B cell (primary cell): ENCODE results near the gene HDAC7.

Experiments used
- EZH2 ChIP-seq: IDR thresholded peaks from 2 replicates; pipeline ENCODE4 v1.6.1; 2012; ENCODE audit warnings: borderline replicate concordance, low read depth, mild to moderate bottlenecking, moderate library complexity, low read length; ENCODE audit not compliant: insufficient read depth, poor library complexity, severe bottlenecking
- TF ChIP-seq, protein P1 (sequence below): fragments of 200-600 bp; IDR thresholded peaks from one replicate; pipeline ENCODE4 v1.8.0; 2022; ENCODE audit warnings: antibody characterized with exemption, mild to moderate bottlenecking

GRCh38 chr12:47772094-47772660, 47.5 kb downstream of the HDAC7 start:
- TF ChIP-seq, protein P1, sequence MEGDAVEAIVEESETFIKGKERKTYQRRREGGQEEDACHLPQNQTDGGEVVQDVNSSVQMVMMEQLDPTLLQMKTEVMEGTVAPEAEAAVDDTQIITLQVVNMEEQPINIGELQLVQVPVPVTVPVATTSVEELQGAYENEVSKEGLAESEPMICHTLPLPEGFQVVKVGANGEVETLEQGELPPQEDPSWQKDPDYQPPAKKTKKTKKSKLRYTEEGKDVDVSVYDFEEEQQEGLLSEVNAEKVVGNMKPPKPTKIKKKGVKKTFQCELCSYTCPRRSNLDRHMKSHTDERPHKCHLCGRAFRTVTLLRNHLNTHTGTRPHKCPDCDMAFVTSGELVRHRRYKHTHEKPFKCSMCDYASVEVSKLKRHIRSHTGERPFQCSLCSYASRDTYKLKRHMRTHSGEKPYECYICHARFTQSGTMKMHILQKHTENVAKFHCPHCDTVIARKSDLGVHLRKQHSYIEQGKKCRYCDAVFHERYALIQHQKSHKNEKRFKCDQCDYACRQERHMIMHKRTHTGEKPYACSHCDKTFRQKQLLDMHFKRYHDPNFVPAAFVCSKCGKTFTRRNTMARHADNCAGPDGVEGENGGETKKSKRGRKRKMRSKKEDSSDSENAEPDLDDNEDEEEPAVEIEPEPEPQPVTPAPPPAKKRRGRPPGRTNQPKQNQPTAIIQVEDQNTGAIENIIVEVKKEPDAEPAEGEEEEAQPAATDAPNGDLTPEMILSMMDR: no peak
- no peak for TF ChIP-seq EZH2
